Measurements from ENCODE around the gene TOB1.
"Not testable (repeated sequence)": the region's sequence is repeated elsewhere in the genome, so short reads cannot be mapped to it uniquely, and the experiment has no call there.

TOB1 gene

GRCh38 chr17:50882851-50883250 is 16.7 kb upstream of the TOB1 start:
- 90 to 92% methylated on average over 7 of the region's 7 CpGs for WGBS, 2 experiments
- no peak overlapping the region for H3K4me3 ChIP-seq (ENCODE audit: insufficient read depth, low read depth, low read length)
- no peak overlapping the region for H3K27ac ChIP-seq (ENCODE audit: insufficient read depth, low read depth, low read length, poor library complexity, severe bottlenecking)

GRCh38 chr17:50881182-50881581 is 15.0 kb upstream of the TOB1 start:
- H3K27ac ChIP-seq (ENCODE audit: insufficient read depth, low read depth, low read length, poor library complexity, severe bottlenecking), result no peak overlapping the region
- H3K36me3 ChIP-seq (ENCODE audit: control insufficient read depth, insufficient read depth, low read length), result no peaks in the 10 kb centered on the region
- H3K27me3 ChIP-seq (ENCODE audit: control insufficient read depth, insufficient read depth, low read length, poor library complexity, severe bottlenecking), result no peaks in the 10 kb centered on the region
- WGBS, 2 experiments, result 87 to 95% methylated on average over 2 of the region's 2 CpGs
- H3K4me1 ChIP-seq (ENCODE audit: control insufficient read depth, insufficient read depth, low read length), result no peaks in the 10 kb centered on the region
- H3K9me3 ChIP-seq (ENCODE audit: control insufficient read depth, low read length), result no peaks in the 10 kb centered on the region
- no peak overlapping the region for H3K4me3 ChIP-seq (ENCODE audit: insufficient read depth, low read depth, low read length)

More at GRCh38 chr17:50882851-50883250, 16.7 kb upstream of the TOB1 start:
- H3K27me3 ChIP-seq (ENCODE audit: control insufficient read depth, insufficient read depth, low read length, poor library complexity, severe bottlenecking), result no peaks in the 10 kb centered on the region
- peaks cover 3% of the 10 kb centered on the region for H3K4me1 ChIP-seq (ENCODE audit: control insufficient read depth, insufficient read depth, low read length)
- H3K36me3 ChIP-seq (ENCODE audit: control insufficient read depth, insufficient read depth, low read length), result no peaks in the 10 kb centered on the region
- H3K9me3 ChIP-seq (ENCODE audit: control insufficient read depth, low read length), result no peaks in the 10 kb centered on the region

DNA sequence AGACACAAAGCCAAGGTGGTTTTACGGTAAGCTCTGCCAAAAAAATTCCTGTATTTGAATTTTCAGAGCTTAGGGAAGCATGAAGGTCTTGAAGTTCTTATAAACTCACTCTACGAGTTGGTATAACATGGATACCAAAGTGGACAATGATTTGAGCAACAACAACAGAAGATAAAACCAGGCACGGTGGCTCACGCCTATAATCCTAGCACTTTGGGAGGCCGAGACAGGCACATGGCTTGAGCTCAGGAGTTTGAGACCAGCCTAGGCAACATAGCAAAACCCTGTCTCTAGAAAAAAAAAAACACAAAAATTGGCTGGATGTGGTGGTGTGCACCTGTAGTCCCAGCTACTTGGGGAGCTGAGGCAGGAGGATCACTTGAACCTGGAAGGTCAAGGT is 12.9 kb upstream of the TOB1 start:
- Histone ChIP-seq H3K36me3 (ENCODE audit: control insufficient read depth, insufficient read depth, low read length) (no peaks in the 10 kb centered on the region), H3K4me1 (ENCODE audit: control insufficient read depth, insufficient read depth, low read length) (no peaks in the 10 kb centered on the region), H3K9me3 (ENCODE audit: control insufficient read depth, low read length) (no peaks in the 10 kb centered on the region), H3K27me3 (ENCODE audit: control insufficient read depth, insufficient read depth, low read length, poor library complexity, severe bottlenecking) (no peaks in the 10 kb centered on the region), H3K27ac (ENCODE audit: insufficient read depth, low read depth, low read length, poor library complexity, severe bottlenecking) (no peak overlapping the region), H3K4me3 (ENCODE audit: insufficient read depth, low read depth, low read length) (no peak overlapping the region)
- 93 to 96% methylated on average over 5 of the region's 5 CpGs for WGBS, 2 experiments

GRCh38 chr17:50877838-50878237 is 11.7 kb upstream of the TOB1 start:
- H3K36me3 ChIP-seq (ENCODE audit: control insufficient read depth, insufficient read depth, low read length), result no peaks in the 10 kb centered on the region
- H3K27me3 ChIP-seq (ENCODE audit: control insufficient read depth, insufficient read depth, low read length, poor library complexity, severe bottlenecking), result no peaks in the 10 kb centered on the region
- H3K4me3 ChIP-seq (ENCODE audit: insufficient read depth, low read depth, low read length), result no peak overlapping the region
- no peaks in the 10 kb centered on the region for H3K4me1 ChIP-seq (ENCODE audit: control insufficient read depth, insufficient read depth, low read length)
- H3K9me3 ChIP-seq (ENCODE audit: control insufficient read depth, low read length), result no peaks in the 10 kb centered on the region
- WGBS, 2 experiments, result 100% methylated on average over 1 of the region's 1 CpG
- no peak overlapping the region for H3K27ac ChIP-seq (ENCODE audit: insufficient read depth, low read depth, low read length, poor library complexity, severe bottlenecking)

DNA sequence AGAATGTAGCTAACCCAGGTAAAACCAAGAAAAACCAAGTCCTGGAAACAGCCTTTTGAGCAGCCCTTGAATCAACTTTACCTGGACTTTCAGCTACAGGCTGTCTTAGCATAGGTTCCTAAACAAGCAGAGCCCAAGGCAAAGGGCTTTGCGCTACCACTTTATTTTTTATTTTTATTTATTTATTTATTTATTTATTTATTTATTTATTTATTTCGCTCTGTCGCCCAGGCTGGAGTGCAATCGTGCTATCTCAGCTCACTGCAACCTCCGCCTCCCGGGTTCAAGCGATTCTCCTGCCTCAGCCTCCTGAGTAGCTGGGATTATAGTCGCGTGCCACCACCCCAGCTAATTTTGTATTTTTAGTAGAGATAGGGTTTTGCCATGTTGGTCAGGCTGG is 10.9 kb upstream of the TOB1 start:
- not testable (repeated sequence) for H3K36me3 ChIP-seq (ENCODE audit: control insufficient read depth, insufficient read depth, low read length); H3K27me3 ChIP-seq (ENCODE audit: control insufficient read depth, insufficient read depth, low read length, poor library complexity, severe bottlenecking); H3K4me3 ChIP-seq (ENCODE audit: insufficient read depth, low read depth, low read length); H3K9me3 ChIP-seq (ENCODE audit: control insufficient read depth, low read length); H3K27ac ChIP-seq (ENCODE audit: insufficient read depth, low read depth, low read length, poor library complexity, severe bottlenecking); H3K4me1 ChIP-seq (ENCODE audit: control insufficient read depth, insufficient read depth, low read length)
- 92 to 94% methylated on average over 8 of the region's 9 CpGs for WGBS, 2 experiments

- H3K36me3 ChIP-seq (ENCODE audit: control insufficient read depth, insufficient read depth, low read length), result no peaks in the 10 kb centered on the region
- no peak overlapping the region for H3K27ac ChIP-seq (ENCODE audit: insufficient read depth, low read depth, low read length, poor library complexity, severe bottlenecking)
- H3K4me1 ChIP-seq (ENCODE audit: control insufficient read depth, insufficient read depth, low read length), result no peaks in the 10 kb centered on the region
- H3K27me3 ChIP-seq (ENCODE audit: control insufficient read depth, insufficient read depth, low read length, poor library complexity, severe bottlenecking), result no peaks in the 10 kb centered on the region
- H3K9me3 ChIP-seq (ENCODE audit: control insufficient read depth, low read length), result no peaks in the 10 kb centered on the region
- 91 to 95% methylated on average over 2 of the region's 2 CpGs for WGBS, 2 experiments
- no peak overlapping the region for H3K4me3 ChIP-seq (ENCODE audit: insufficient read depth, low read depth, low read length)
Observed at GRCh38 chr17:50875074-50875473, 8.9 kb upstream of the TOB1 start.

DNA sequence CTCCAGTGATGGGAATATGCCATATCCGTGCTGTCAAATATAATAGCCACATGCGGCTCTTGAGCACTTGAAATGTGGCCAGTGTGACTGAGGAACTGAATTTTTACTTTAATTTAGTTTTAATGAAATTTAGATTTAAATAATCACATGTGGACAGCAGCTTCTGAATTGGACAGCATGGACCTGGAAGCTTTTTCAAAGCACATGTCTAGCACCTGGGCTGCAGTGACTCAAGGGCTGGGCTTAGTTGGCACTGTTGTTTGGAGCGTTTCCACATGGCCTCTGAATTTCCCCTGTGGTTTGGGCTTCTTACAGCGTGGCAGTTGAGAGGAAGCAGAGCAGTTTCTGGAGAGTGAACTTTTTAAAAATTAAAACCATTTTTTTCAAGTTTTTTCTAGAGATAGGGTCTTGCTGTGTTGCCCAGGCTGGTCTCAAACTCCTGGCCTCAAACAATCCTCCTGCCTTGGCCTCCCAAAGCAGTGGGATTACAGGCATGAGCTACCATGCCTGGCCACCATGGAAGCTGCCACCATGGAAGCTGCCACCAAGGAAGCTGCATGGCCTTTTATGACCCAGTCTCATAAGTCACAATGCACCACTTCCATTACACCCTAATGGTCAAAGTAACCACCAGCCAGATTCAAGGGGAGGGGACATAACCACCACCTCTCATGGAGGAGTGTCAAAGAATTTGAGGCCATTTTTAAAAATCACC is 6.7 kb upstream of the TOB1 start:
- WGBS, 2 experiments, result 91 to 92% methylated on average over 4 of the region's 4 CpGs

DNA sequence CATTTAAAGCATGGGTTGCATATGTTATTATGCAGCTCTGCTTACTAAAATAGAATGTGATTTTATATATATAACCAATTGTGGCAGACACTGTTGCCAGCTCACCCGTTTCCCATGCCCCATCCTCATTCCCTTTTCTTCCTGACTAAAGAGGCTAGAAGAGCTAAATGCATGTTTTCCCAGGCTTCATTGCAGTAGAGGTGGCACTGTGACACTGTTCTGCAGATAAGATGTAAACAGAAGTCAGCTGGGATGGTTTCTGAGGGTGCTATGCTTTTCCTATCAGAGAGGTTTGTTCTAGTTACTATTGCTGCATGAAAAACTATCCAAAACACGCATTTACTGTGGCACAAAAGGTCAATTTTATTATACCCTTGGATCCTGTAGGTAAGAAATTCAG is 5.7 kb upstream of the TOB1 start:
- Histone ChIP-seq H3K4me3 (ENCODE audit: insufficient read depth, low read depth, low read length) (no peak overlapping the region), H3K4me1 (ENCODE audit: control insufficient read depth, insufficient read depth, low read length) (peaks cover 7% of the 10 kb centered on the region), H3K9me3 (ENCODE audit: control insufficient read depth, low read length) (no peaks in the 10 kb centered on the region), H3K36me3 (ENCODE audit: control insufficient read depth, insufficient read depth, low read length) (no peaks in the 10 kb centered on the region), H3K27me3 (ENCODE audit: control insufficient read depth, insufficient read depth, low read length, poor library complexity, severe bottlenecking) (no peaks in the 10 kb centered on the region), H3K27ac (ENCODE audit: insufficient read depth, low read depth, low read length, poor library complexity, severe bottlenecking) (no peak overlapping the region)
- WGBS, 2 experiments, result 87 to 94% methylated on average over 2 of the region's 2 CpGs

More for the DNA sequence above, 6.7 kb upstream of the TOB1 start:
- no peaks in the 10 kb centered on the region for H3K27me3 ChIP-seq (ENCODE audit: control insufficient read depth, insufficient read depth, low read length, poor library complexity, severe bottlenecking)
- H3K27ac ChIP-seq (ENCODE audit: insufficient read depth, low read depth, low read length, poor library complexity, severe bottlenecking), result no peak overlapping the region
- no peaks in the 10 kb centered on the region for H3K9me3 ChIP-seq (ENCODE audit: control insufficient read depth, low read length)
- peaks cover 7% of the 10 kb centered on the region for H3K4me1 ChIP-seq (ENCODE audit: control insufficient read depth, insufficient read depth, low read length)
- H3K36me3 ChIP-seq (ENCODE audit: control insufficient read depth, insufficient read depth, low read length), result no peaks in the 10 kb centered on the region
- H3K4me3 ChIP-seq (ENCODE audit: insufficient read depth, low read depth, low read length), result no peak overlapping the region

GRCh38 chr17:50871364-50871763 is 5.2 kb upstream of the TOB1 start:
- H3K36me3 ChIP-seq (ENCODE audit: control insufficient read depth, insufficient read depth, low read length), result no peaks in the 10 kb centered on the region
- no peaks in the 10 kb centered on the region for H3K27me3 ChIP-seq (ENCODE audit: control insufficient read depth, insufficient read depth, low read length, poor library complexity, severe bottlenecking)
- no peaks in the 10 kb centered on the region for H3K9me3 ChIP-seq (ENCODE audit: control insufficient read depth, low read length)
- WGBS, 2 experiments, result 85 to 93% methylated on average over 2 to 4 of the region's 4 CpGs
- H3K4me1 ChIP-seq (ENCODE audit: control insufficient read depth, insufficient read depth, low read length), result peaks cover 7% of the 10 kb centered on the region
- no peak overlapping the region for H3K4me3 ChIP-seq (ENCODE audit: insufficient read depth, low read depth, low read length)
- no peak overlapping the region for H3K27ac ChIP-seq (ENCODE audit: insufficient read depth, low read depth, low read length, poor library complexity, severe bottlenecking)

DNA sequence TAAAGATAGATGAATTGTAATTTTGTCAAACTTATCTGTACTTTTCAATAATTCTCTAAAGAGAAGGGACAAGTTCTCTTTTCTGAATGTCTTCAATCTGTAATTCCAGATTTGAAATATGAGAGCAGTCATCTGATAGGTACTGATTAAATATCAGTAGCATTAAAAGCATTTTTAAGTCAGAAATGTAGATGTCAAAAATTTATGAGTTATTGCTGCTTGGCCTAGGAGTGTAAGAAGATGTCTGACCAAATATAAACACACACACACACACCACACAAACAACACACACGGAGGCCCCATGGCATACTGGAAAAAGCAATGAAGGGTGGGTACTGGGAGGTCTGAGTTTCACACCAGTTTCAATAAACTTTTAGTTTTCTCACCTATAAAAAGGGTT is 2.4 kb upstream of the TOB1 start:
- Histone ChIP-seq H3K4me3 (ENCODE audit: insufficient read depth, low read depth, low read length) (peak overlapping the region; percentile 84), H3K36me3 (ENCODE audit: control insufficient read depth, insufficient read depth, low read length) (no peaks in the 10 kb centered on the region), H3K27me3 (ENCODE audit: control insufficient read depth, insufficient read depth, low read length, poor library complexity, severe bottlenecking) (no peaks in the 10 kb centered on the region), H3K27ac (ENCODE audit: insufficient read depth, low read depth, low read length, poor library complexity, severe bottlenecking) (no peak overlapping the region), H3K9me3 (ENCODE audit: control insufficient read depth, low read length) (no peaks in the 10 kb centered on the region), H3K4me1 (ENCODE audit: control insufficient read depth, insufficient read depth, low read length) (peaks cover 12% of the 10 kb centered on the region)
- WGBS, 2 experiments, result 64% methylated on average over 1 of the region's 1 CpG; no CpG with 5 or more reads in 1 of the 2 experiments

DNA sequence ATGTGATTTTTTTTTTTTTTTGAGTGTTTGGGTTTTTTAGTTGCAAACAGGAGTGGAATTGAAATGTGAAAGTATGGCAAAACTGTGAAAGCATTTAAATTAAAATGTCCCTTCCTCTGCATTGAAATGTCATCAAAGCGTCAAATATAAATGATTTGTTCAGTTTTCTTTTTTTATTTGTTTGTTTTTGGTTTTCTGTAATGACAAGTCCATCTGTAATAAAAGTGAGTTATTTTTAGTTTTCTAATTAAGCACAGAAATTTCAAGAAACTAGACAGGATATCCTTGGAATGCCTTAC is 1.9 kb upstream of the TOB1 start:
- 0% methylated on average over 1 of the region's 1 CpG; no CpG with 5 or more reads in 1 of the 2 experiments for WGBS, 2 experiments
- H3K27me3 ChIP-seq (ENCODE audit: control insufficient read depth, insufficient read depth, low read length, poor library complexity, severe bottlenecking), result no peaks in the 10 kb centered on the region
- H3K9me3 ChIP-seq (ENCODE audit: control insufficient read depth, low read length), result no peaks in the 10 kb centered on the region
- peak overlapping the region; percentile 84 for H3K4me3 ChIP-seq (ENCODE audit: insufficient read depth, low read depth, low read length)
- peaks cover under 1% of the 10 kb centered on the region for H3K36me3 ChIP-seq (ENCODE audit: control insufficient read depth, insufficient read depth, low read length)
- peaks cover 15% of the 10 kb centered on the region for H3K4me1 ChIP-seq (ENCODE audit: control insufficient read depth, insufficient read depth, low read length)
- peak overlapping the region; percentile 94 for H3K27ac ChIP-seq (ENCODE audit: insufficient read depth, low read depth, low read length, poor library complexity, severe bottlenecking)

Measured in ectodermal cell (in vitro differentiated cells).